Suppressor macrophage (primary cell): ENCODE data around the gene HPCAL4.
A peak's percentile ranks its signal among the peaks of the same experiment; 100 is the strongest.

Experiments
- DNase-seq, 4 experiments: peaks; one replicate each; pipeline ENCODE4 v3.0.0-alpha.2; 2020 to 2022

The HPCAL4 gene

GRCh38 chr1:39648496-39648895 is 42.7 kb downstream of the HPCAL4 start:
- DNase-seq: no peak

- no peak for DNase-seq
These were observed 44.0 kb downstream of the HPCAL4 start for GRCh38 chr1:39647247-39647646.

- no peak for DNase-seq
These were observed 44.8 kb downstream of the HPCAL4 start for GRCh38 chr1:39646232-39647081.

GRCh38 chr1:39645411-39646043 is 45.7 kb downstream of the HPCAL4 start:
- DNase-seq: no peak

- peak in 1 of 4 experiments; percentile 11 for DNase-seq
These were observed 47.5 kb downstream of the HPCAL4 start for GRCh38 chr1:39643705-39644104.

GRCh38 chr1:39642796-39643195 is 48.4 kb downstream of the HPCAL4 start:
- DNase-seq: no peak

- DNase-seq: peak; percentile 12 to 51 (median 38)
These were observed 50.4 kb downstream of the HPCAL4 start for GRCh38 chr1:39640861-39641260.

- DNase-seq: peak; percentile 68 to 86 (median 76)
These were observed 51.7 kb downstream of the HPCAL4 start, which contains the start of gene HEYL for GRCh38 chr1:39639305-39640130. Gene HEYL, minus strand, starts transcription at chr1:39639643. Its CDS starts 18 bp downstream, at chr1:39639625.

GRCh38 chr1:39638965-39639304 is 52.3 kb downstream of the HPCAL4 start:
- no peak for DNase-seq

- DNase-seq: no peak
These were observed 53.9 kb downstream of the HPCAL4 start for GRCh38 chr1:39637361-39637760.

GRCh38 chr1:39635871-39636210 is 55.4 kb downstream of the HPCAL4 start:
- no peak for DNase-seq

GRCh38 chr1:39635205-39635870 is 55.9 kb downstream of the HPCAL4 start:
- no peak for DNase-seq

GRCh38 chr1:39633422-39633821 is 57.8 kb downstream of the HPCAL4 start:
- DNase-seq: no peak

GRCh38 chr1:39632682-39633417 is 58.4 kb downstream of the HPCAL4 start:
- no peak for DNase-seq

- no peak for DNase-seq
These were observed 58.9 kb downstream of the HPCAL4 start for GRCh38 chr1:39632323-39632681.

GRCh38 chr1:39631361-39632322 is 59.6 kb downstream of the HPCAL4 start:
- no peak for DNase-seq

GRCh38 chr1:39628807-39629350 is 62.4 kb downstream of the HPCAL4 start:
- no peak for DNase-seq
